GM12801 (cell line): Measurements from ENCODE around the gene VPS4A.

Experiments used
- TF ChIP-seq, protein P1 (sequence below): IDR thresholded peaks from one replicate; pipeline ENCODE4 v1.5.1; 2011; ENCODE audit warnings: control low read depth; ENCODE audit not compliant: insufficient read length; ENCODE audit errors: extremely low read depth

The VPS4A gene

GRCh38 chr16:69298261-69298660, 12.9 kb upstream of the VPS4A start:
- TF ChIP-seq, protein P1, sequence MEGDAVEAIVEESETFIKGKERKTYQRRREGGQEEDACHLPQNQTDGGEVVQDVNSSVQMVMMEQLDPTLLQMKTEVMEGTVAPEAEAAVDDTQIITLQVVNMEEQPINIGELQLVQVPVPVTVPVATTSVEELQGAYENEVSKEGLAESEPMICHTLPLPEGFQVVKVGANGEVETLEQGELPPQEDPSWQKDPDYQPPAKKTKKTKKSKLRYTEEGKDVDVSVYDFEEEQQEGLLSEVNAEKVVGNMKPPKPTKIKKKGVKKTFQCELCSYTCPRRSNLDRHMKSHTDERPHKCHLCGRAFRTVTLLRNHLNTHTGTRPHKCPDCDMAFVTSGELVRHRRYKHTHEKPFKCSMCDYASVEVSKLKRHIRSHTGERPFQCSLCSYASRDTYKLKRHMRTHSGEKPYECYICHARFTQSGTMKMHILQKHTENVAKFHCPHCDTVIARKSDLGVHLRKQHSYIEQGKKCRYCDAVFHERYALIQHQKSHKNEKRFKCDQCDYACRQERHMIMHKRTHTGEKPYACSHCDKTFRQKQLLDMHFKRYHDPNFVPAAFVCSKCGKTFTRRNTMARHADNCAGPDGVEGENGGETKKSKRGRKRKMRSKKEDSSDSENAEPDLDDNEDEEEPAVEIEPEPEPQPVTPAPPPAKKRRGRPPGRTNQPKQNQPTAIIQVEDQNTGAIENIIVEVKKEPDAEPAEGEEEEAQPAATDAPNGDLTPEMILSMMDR: no peak

DNA sequence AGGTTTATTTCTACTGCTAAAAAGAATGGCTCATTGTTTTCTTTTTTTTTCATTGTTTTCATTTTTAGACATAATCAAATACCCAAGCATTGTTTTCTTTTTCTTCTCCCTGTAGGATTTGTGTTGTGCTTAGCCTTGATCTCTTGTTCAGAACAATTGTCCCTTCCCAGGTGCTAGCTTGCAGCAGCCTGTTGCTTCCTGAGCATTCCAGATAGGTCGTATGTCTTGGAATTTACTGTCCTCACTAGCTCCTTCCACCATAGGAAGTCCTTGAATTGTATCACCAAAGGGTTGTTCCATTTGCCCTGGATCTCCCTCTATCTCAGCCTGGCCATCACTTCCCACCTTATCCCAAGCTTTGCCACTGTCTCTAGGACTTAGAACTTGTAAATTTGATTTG, 10.0 kb upstream of the VPS4A start:
- TF ChIP-seq, protein P1: no peak

- TF ChIP-seq, protein P1: no peak
These were observed 9.3 kb upstream of the VPS4A start for GRCh38 chr16:69301861-69302260.

GRCh38 chr16:69302301-69302700, 8.8 kb upstream of the VPS4A start:
- TF ChIP-seq, protein P1: no peak

GRCh38 chr16:69306031-69306430, 5.1 kb upstream of the VPS4A start:
- TF ChIP-seq, protein P1: no peak

DNA sequence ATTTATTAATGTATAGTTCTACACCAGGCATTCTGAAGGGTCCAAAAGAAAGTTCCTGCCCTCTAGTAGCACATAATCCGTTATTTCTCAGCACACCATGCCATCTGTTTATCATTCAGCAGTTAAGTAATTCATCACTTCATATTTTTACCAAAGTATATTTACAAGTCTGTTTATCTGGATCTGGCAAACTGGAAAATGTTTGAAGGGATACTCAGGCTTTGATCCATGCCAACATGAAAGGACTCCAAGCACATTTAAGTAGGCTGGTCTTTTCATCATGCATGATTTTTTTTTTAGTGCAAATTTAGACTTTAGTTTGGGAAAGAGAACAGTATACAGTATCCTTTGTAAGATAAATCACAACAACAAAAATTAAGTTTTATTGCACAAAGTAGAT, 4.1 kb upstream of the VPS4A start:
- TF ChIP-seq, protein P1: no peak

DNA sequence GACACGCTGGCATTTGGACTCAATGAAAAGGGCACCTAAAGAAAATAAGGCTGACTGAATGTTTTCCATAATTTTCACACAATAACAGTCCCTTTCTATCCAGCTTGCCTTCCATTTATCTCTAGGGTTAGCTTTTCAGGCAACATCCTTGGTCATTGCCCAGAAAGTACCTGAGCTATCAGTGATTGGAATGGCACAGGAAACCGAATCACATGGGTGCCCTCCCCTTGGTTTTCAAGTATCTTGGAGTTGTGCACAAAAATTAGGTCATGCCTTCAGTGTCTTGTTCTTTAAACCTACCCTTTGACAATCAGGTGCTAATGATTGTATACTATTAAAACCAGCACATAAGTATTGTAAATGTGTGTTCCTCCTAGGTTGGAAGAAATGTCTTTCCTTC, 3.3 kb upstream of the VPS4A start:
- TF ChIP-seq, protein P1: no peak

- TF ChIP-seq, protein P1: no peak
These were observed 1.8 kb upstream of the VPS4A start for GRCh38 chr16:69309316-69309715.
